Measurements from ENCODE around the gene IGDCC3. TPM values are rescaled to one million over a fixed set of nuclear protein-coding genes. Genes with fewer than 3 reads are reported as not detected.

IGDCC3 gene
- polyA plus RNA-seq, 1 donor from 2014 or later = 14.4 TPM

DNA sequence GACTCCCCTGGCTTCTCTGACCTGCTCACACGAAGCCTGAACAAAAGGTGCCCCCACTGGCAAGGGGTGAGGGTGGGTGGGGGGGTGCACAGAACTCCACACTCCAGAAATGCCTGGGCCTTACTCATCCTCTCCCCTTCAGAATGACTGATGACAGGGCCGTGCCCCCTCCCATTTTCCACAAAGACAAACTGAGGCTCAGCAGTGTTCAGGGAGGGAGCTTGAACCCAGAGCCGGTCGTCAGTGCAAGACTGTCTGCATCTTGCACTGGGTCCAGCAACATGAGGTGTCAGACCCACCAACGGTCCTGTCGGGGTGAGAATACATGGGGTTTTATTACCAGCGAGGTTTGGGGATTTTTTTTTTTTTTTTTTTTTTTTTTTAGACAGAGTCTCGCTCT is 15.3 kb downstream of the IGDCC3 start:
- no peaks in the 10 kb centered on the region for H3K9me2 ChIP-seq (ENCODE audit: insufficient read depth, low read length)
- H3K9me3 ChIP-seq (ENCODE audit: low read length) = no peaks in the 10 kb centered on the region
- no peak overlapping the region for H3K4me3 ChIP-seq (ENCODE audit: low read length)
- H2AFZ ChIP-seq (ENCODE audit: low read depth, low read length) = no peak overlapping the region
- no peaks in the 10 kb centered on the region for H3F3A ChIP-seq (ENCODE audit: insufficient read depth, low read length, poor library complexity, severe bottlenecking)
- H4K20me1 ChIP-seq (ENCODE audit: insufficient read depth) = no peaks in the 10 kb centered on the region
- H3K36me3 ChIP-seq (ENCODE audit: insufficient read depth, low read length) = no peaks in the 10 kb centered on the region
- no peak for TF ChIP-seq POLR2AphosphoS5 (IDR thresholded peaks at IDR 0.05)
- TF ChIP-seq TAF1 (IDR thresholded peaks at IDR 0.05; ENCODE audit: low read depth) = no peak
- TF ChIP-seq SMC3 (conservative IDR thresholded peaks at IDR 0.05; ENCODE audit: poor library complexity) = no peak
- TF ChIP-seq REST (IDR thresholded peaks at IDR 0.05; ENCODE audit: borderline replicate concordance) = no peak
- no peak for TF ChIP-seq EZH2 (IDR thresholded peaks at IDR 0.05; ENCODE audit: borderline replicate concordance, insufficient read depth, low read length, poor library complexity, severe bottlenecking)
- TF ChIP-seq MXI1 (conservative IDR thresholded peaks at IDR 0.05; ENCODE audit: poor library complexity, severe bottlenecking) = no peak
- no peak for TF ChIP-seq RAD21 (conservative IDR thresholded peaks at IDR 0.05)
- TF ChIP-seq EP300 (conservative IDR thresholded peaks at IDR 0.05; ENCODE audit: poor library complexity, severe bottlenecking) = no peak
- TF ChIP-seq, protein P1, sequence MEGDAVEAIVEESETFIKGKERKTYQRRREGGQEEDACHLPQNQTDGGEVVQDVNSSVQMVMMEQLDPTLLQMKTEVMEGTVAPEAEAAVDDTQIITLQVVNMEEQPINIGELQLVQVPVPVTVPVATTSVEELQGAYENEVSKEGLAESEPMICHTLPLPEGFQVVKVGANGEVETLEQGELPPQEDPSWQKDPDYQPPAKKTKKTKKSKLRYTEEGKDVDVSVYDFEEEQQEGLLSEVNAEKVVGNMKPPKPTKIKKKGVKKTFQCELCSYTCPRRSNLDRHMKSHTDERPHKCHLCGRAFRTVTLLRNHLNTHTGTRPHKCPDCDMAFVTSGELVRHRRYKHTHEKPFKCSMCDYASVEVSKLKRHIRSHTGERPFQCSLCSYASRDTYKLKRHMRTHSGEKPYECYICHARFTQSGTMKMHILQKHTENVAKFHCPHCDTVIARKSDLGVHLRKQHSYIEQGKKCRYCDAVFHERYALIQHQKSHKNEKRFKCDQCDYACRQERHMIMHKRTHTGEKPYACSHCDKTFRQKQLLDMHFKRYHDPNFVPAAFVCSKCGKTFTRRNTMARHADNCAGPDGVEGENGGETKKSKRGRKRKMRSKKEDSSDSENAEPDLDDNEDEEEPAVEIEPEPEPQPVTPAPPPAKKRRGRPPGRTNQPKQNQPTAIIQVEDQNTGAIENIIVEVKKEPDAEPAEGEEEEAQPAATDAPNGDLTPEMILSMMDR (IDR thresholded peaks at IDR 0.05; ENCODE audit: poor library complexity, severe bottlenecking) = no peak
- no peaks in the 10 kb centered on the region for H3K79me2 ChIP-seq (replicated peaks; ENCODE audit: insufficient read depth, low read length)
- no peak overlapping the region for H3K4me2 ChIP-seq (ENCODE audit: low read length)
- no peak overlapping the region for H3K27ac ChIP-seq (ENCODE audit: low read length)
- no peaks in the 10 kb centered on the region for H3K27me3 ChIP-seq (ENCODE audit: insufficient read depth, low read depth, low read length)
- H3K9ac ChIP-seq (ENCODE audit: low read length) = no peak overlapping the region

GRCh38 chr15:65361708-65362459 is 15.9 kb downstream of the IGDCC3 start:
- H4K20me1 ChIP-seq (ENCODE audit: insufficient read depth) = no peaks in the 10 kb centered on the region
- no peaks in the 10 kb centered on the region for H3K9me3 ChIP-seq (ENCODE audit: low read length)
- no peaks in the 10 kb centered on the region for H3F3A ChIP-seq (ENCODE audit: insufficient read depth, low read length, poor library complexity, severe bottlenecking)
- H3K27me3 ChIP-seq (ENCODE audit: insufficient read depth, low read depth, low read length) = no peaks in the 10 kb centered on the region
- H3K9me2 ChIP-seq (ENCODE audit: insufficient read depth, low read length) = no peaks in the 10 kb centered on the region
- TF ChIP-seq REST (IDR thresholded peaks at IDR 0.05; ENCODE audit: borderline replicate concordance) = no peak
- TF ChIP-seq EZH2 (IDR thresholded peaks at IDR 0.05; ENCODE audit: borderline replicate concordance, insufficient read depth, low read length, poor library complexity, severe bottlenecking) = no peak
- TF ChIP-seq RAD21 (conservative IDR thresholded peaks at IDR 0.05) = no peak
- TF ChIP-seq, protein P1 (IDR thresholded peaks at IDR 0.05; ENCODE audit: poor library complexity, severe bottlenecking) = no peak
- no peak for TF ChIP-seq TAF1 (IDR thresholded peaks at IDR 0.05; ENCODE audit: low read depth)
- TF ChIP-seq POLR2AphosphoS5 (IDR thresholded peaks at IDR 0.05) = no peak
- TF ChIP-seq MXI1 (conservative IDR thresholded peaks at IDR 0.05; ENCODE audit: poor library complexity, severe bottlenecking) = no peak
- no peak for TF ChIP-seq EP300 (conservative IDR thresholded peaks at IDR 0.05; ENCODE audit: poor library complexity, severe bottlenecking)
- no peak for TF ChIP-seq SMC3 (conservative IDR thresholded peaks at IDR 0.05; ENCODE audit: poor library complexity)
- H2AFZ ChIP-seq (ENCODE audit: low read depth, low read length) = no peak overlapping the region
- H3K27ac ChIP-seq (ENCODE audit: low read length) = no peak overlapping the region
- H3K4me2 ChIP-seq (ENCODE audit: low read length) = no peak overlapping the region
- H3K79me2 ChIP-seq (replicated peaks; ENCODE audit: insufficient read depth, low read length) = peaks cover 6% of the 10 kb centered on the region
- no peak overlapping the region for H3K4me3 ChIP-seq (ENCODE audit: low read length)
- H3K9ac ChIP-seq (ENCODE audit: low read length) = no peak overlapping the region
- H3K36me3 ChIP-seq (ENCODE audit: insufficient read depth, low read length) = no peaks in the 10 kb centered on the region
